Brain microvascular endothelial cell (primary cell): ENCODE data around the gene TEX101.

Experiments
- DNase-seq: peaks from one replicate; pipeline ENCODE4 v3.0.0-alpha.2; 2020
- H3K27ac ChIP-seq: fragments of 250-450 bp; sonication (Bioruptor Pico); 2 replicates; pipeline ENCODE4 v1.5.1; 2020; ENCODE audit warnings: mild to moderate bottlenecking, moderate library complexity
- H3K27me3 ChIP-seq: fragments of 250-450 bp; sonication (Bioruptor Pico); replicated peaks from 2 replicates; pipeline ENCODE4 v1.5.1; 2020; ENCODE audit warnings: mild to moderate bottlenecking
- H3K36me3 ChIP-seq: fragments of 250-450 bp; sonication (Bioruptor Pico); replicated peaks from 2 replicates; pipeline ENCODE4 v1.5.1; 2020; ENCODE audit warnings: mild to moderate bottlenecking
- H3K4me3 ChIP-seq: 2 replicates; pipeline ENCODE4 v1.5.1; 2011; ENCODE audit warnings: low read depth, mild to moderate bottlenecking, control low read depth, low read length, moderate library complexity
- CTCF ChIP-seq: IDR thresholded peaks from 2 replicates; pipeline ENCODE4 v1.5.1; 2011; ENCODE audit warnings: low read depth, mild to moderate bottlenecking, moderate library complexity, low read length, control low read depth, inconsistent platforms; ENCODE audit errors: missing control alignments
- in situ Hi-C: cut with HindIII; loops from 2 replicates; pipeline ENCODE4 v1.10.0; 2017; ENCODE audit warnings: low sequenced_read_pairs, low pct_ligation_motif_present

The TEX101 gene

GRCh38 chr19:43452582-43452981 lies 37.9 kb downstream of the TEX101 start:
- no peak for TF ChIP-seq CTCF
- H3K4me3 ChIP-seq: no peak overlapping the region
- H3K36me3 ChIP-seq: no peaks in the 10 kb centered on the region
- in situ Hi-C loops: no loop called here
- no peak for DNase-seq
- H3K27ac ChIP-seq: no peak overlapping the region
- no peaks in the 10 kb centered on the region for H3K27me3 ChIP-seq

GRCh38 chr19:43454031-43454430 lies 39.3 kb downstream of the TEX101 start:
- TF ChIP-seq CTCF: no peak
- no peak overlapping the region for H3K27ac ChIP-seq
- H3K36me3 ChIP-seq: no peaks in the 10 kb centered on the region
- in situ Hi-C loops: no loop called here
- DNase-seq: no peak
- no peaks in the 10 kb centered on the region for H3K27me3 ChIP-seq
- no peak overlapping the region for H3K4me3 ChIP-seq

GRCh38 chr19:43455321-43456113 lies 40.8 kb downstream of the TEX101 start:
- no peak overlapping the region for H3K27ac ChIP-seq
- H3K36me3 ChIP-seq: no peaks in the 10 kb centered on the region

GRCh38 chr19:43457809-43458208 lies 43.1 kb downstream of the TEX101 start:
- no peak for DNase-seq
- Histone ChIP-seq H3K4me3 (no peak overlapping the region), H3K27me3 (no peaks in the 10 kb centered on the region), H3K36me3 (no peaks in the 10 kb centered on the region), H3K27ac (no peak overlapping the region)
- TF ChIP-seq CTCF: no peak
- in situ Hi-C loops: no loop called here

More at GRCh38 chr19:43455321-43456113, 40.8 kb downstream of the TEX101 start:
- Histone ChIP-seq H3K27me3 (no peaks in the 10 kb centered on the region), H3K4me3 (no peak overlapping the region)
- TF ChIP-seq CTCF: no peak
- DNase-seq: no peak
- in situ Hi-C loops: no loop called here

GRCh38 chr19:43460362-43461016 lies 45.8 kb downstream of the TEX101 start:
- Histone ChIP-seq H3K27me3 (no peaks in the 10 kb centered on the region), H3K36me3 (no peaks in the 10 kb centered on the region), H3K27ac (no peak overlapping the region), H3K4me3 (no peak overlapping the region)
- DNase-seq: no peak
- no peak for TF ChIP-seq CTCF
- in situ Hi-C loops: no loop called here
